Measurements from ENCODE around the gene COL10A1.

COL10A1 gene

GRCh38 chr6:116126032-116126431, at the start of gene COL10A1:
Gene COL10A1 (minus strand): TSS chr6:116126132. CDS start chr6:116125492, 640 bp downstream.
- FAIRE-seq: no peak

GRCh38 chr6:116175344-116175743, 49.4 kb upstream of the COL10A1 start:
- FAIRE-seq: no peak

GRCh38 chr6:116173928-116174327, 48.0 kb upstream of the COL10A1 start:
- FAIRE-seq: no peak

- FAIRE-seq: no peak
These were observed 44.6 kb upstream of the COL10A1 start for GRCh38 chr6:116170358-116171057.

- no peak for FAIRE-seq
These were observed 43.9 kb upstream of the COL10A1 start for GRCh38 chr6:116169880-116170279.

- no peak for FAIRE-seq
These were observed 42.2 kb upstream of the COL10A1 start for GRCh38 chr6:116168148-116168547.

- no peak for FAIRE-seq
These were observed 40.4 kb upstream of the COL10A1 start for GRCh38 chr6:116166369-116166768.

- FAIRE-seq: no peak
These were observed 39.7 kb upstream of the COL10A1 start for GRCh38 chr6:116165596-116165995.

- FAIRE-seq: no peak
These were observed 34.0 kb upstream of the COL10A1 start for GRCh38 chr6:116159782-116160524.

- FAIRE-seq: no peak
These were observed 32.7 kb upstream of the COL10A1 start for GRCh38 chr6:116158641-116159040.

- FAIRE-seq: no peak
These were observed 31.5 kb upstream of the COL10A1 start for GRCh38 chr6:116157391-116157790.

- no peak for FAIRE-seq
These were observed 30.7 kb upstream of the COL10A1 start for GRCh38 chr6:116156405-116157326.

- no peak for FAIRE-seq
These were observed 29.0 kb upstream of the COL10A1 start for GRCh38 chr6:116154887-116155286.

- FAIRE-seq: no peak
These were observed 26.7 kb upstream of the COL10A1 start for GRCh38 chr6:116152620-116153019.

- no peak for FAIRE-seq
These were observed 20.1 kb upstream of the COL10A1 start for GRCh38 chr6:116145803-116146675.

- no peak for FAIRE-seq
These were observed 18.7 kb upstream of the COL10A1 start for GRCh38 chr6:116144605-116145004.

GRCh38 chr6:116139917-116140316, 14.0 kb upstream of the COL10A1 start:
- FAIRE-seq: no peak

- FAIRE-seq: no peak
These were observed 11.0 kb upstream of the COL10A1 start for GRCh38 chr6:116136933-116137340.

- FAIRE-seq: no peak
These were observed 10.4 kb upstream of the COL10A1 start for GRCh38 chr6:116136373-116136772.

GRCh38 chr6:116133453-116133852, 7.5 kb upstream of the COL10A1 start:
- no peak for FAIRE-seq

GRCh38 chr6:116127771-116128493, 2.0 kb upstream of the COL10A1 start:
- FAIRE-seq: no peak

- no peak for FAIRE-seq
These were observed 5.5 kb downstream of the COL10A1 start for GRCh38 chr6:116120430-116120829.
